ENCODE data around the gene RBBP8NL. TPM values are rescaled to one million over a fixed set of nuclear protein-coding genes. Genes with fewer than 3 reads are reported as not detected.

RBBP8NL gene
- total and polyA plus RNA-seq, 2 donors (not counting 3 experiments of a cell fraction or from before 2014, with no cell fraction given), result not detected

- Histone ChIP-seq H3K9me1 (replicated peaks; ENCODE audit: control insufficient read depth, extremely low read depth, insufficient read depth, low read length) (no peaks in the 10 kb centered on the region), H3K4me2 (ENCODE audit: insufficient read depth, low read length) (peak overlapping the region; percentile 48), H3K9ac (replicated peaks; ENCODE audit: extremely low read depth, insufficient read depth, low read length) (peak overlapping the region; percentile 37), H3K27me3 (ENCODE audit: control insufficient read depth in 2 of 2, insufficient read depth in 2 of 2, low read length in 2 of 2) (no peaks in the 10 kb centered on the region), H3K27ac (ENCODE audit: insufficient read depth, low read depth, low read length) (peak overlapping the region; percentile 85), H3K9me3 (replicated peaks; ENCODE audit: control insufficient read depth, insufficient read depth, low read length) (no peaks in the 10 kb centered on the region), H3K36me3 (ENCODE audit: control insufficient read depth in 2 of 2, extremely low read depth in 1 of 2, insufficient read depth in 2 of 2, low read length in 2 of 2) (no peaks in the 10 kb centered on the region), H3K4me3 (replicated peaks in 1 of 3; ENCODE audit: insufficient read depth in 1 of 3, low read depth in 1 of 3, low read length in 3 of 3) (no peak overlapping the region), H3K79me2 (ENCODE audit: control insufficient read depth, insufficient read depth, low read length) (peaks cover 54% of the 10 kb centered on the region), H2AFZ (ENCODE audit: low read depth, low read length) (no peak overlapping the region), H4K20me1 (replicated peaks; ENCODE audit: control insufficient read depth, extremely low read depth, insufficient read depth, low read length) (no peaks in the 10 kb centered on the region), H3K4me1 (ENCODE audit: control insufficient read depth, extremely low read depth, insufficient read depth, low read length) (peaks cover 55% of the 10 kb centered on the region)
- intact Hi-C loops (cut with micrococcal nuclease), result loop anchor here (1.0 kb wide), 2 partner anchors 8 to 63 kb away; partner anchors contain the start of gene ADRM1
- TSS peak; percentile 11 for BruUV-seq (replicated peaks)
- dilution Hi-C loops (cut with MboI; ENCODE audit: extremely low pct_ligation_motif_present, low sequenced_read_pairs), result no loop called here
- FAIRE-seq (no peak), DNase-seq (ENCODE audit: low read depth, low spot score) (no peak)
- ChIA-PET POLR2A (interaction anchor here (0.6 to 1.2 kb wide), 2 partner anchors 10 to 434 kb away, joined by 3 read pairs; no protein-coding TSS in a partner anchor), CTCF (interaction anchor here (1.2 to 9.9 kb wide), 10 partner anchors 9 to 64 kb away, joined by 3 to 179 read pairs (median 6); partner anchors contain the start of genes ADRM1 and RPS21)
- TF ChIP-seq POLR2AphosphoS5 (IDR thresholded peaks at IDR 0.05; ENCODE audit: insufficient read depth, low read depth, low read length) (no peak), POLR2A (IDR thresholded peaks at IDR 0.05; ENCODE audit: low read depth, low read length) (no peak), FOS (IDR thresholded peaks at IDR 0.05; ENCODE audit: borderline replicate concordance, insufficient read depth, low read length) (no peak)
Measured at GRCh38 chr20:62364911-62365736, 62.2 kb downstream of the RBBP8NL start.

GRCh38 chr20:62363920-62364851 lies 63.2 kb downstream of the RBBP8NL start:
- Histone ChIP-seq H3K9ac (replicated peaks; ENCODE audit: extremely low read depth, insufficient read depth, low read length) (peak overlapping the region; percentile 40), H3K4me1 (ENCODE audit: control insufficient read depth, extremely low read depth, insufficient read depth, low read length) (peaks cover 56% of the 10 kb centered on the region), H3K36me3 (ENCODE audit: control insufficient read depth in 2 of 2, extremely low read depth in 1 of 2, insufficient read depth in 2 of 2, low read length in 2 of 2) (no peaks in the 10 kb centered on the region), H3K27ac (ENCODE audit: insufficient read depth, low read depth, low read length) (peak overlapping the region; percentile 85), H3K4me2 (ENCODE audit: insufficient read depth, low read length) (peak overlapping the region; percentile 48), H3K79me2 (ENCODE audit: control insufficient read depth, insufficient read depth, low read length) (peaks cover 55% of the 10 kb centered on the region), H2AFZ (ENCODE audit: low read depth, low read length) (no peak overlapping the region), H4K20me1 (replicated peaks; ENCODE audit: control insufficient read depth, extremely low read depth, insufficient read depth, low read length) (no peaks in the 10 kb centered on the region), H3K27me3 (ENCODE audit: control insufficient read depth in 2 of 2, insufficient read depth in 2 of 2, low read length in 2 of 2) (no peaks in the 10 kb centered on the region), H3K9me3 (replicated peaks; ENCODE audit: control insufficient read depth, insufficient read depth, low read length) (no peaks in the 10 kb centered on the region), H3K9me1 (replicated peaks; ENCODE audit: control insufficient read depth, extremely low read depth, insufficient read depth, low read length) (no peaks in the 10 kb centered on the region), H3K4me3 (replicated peaks in 1 of 3; ENCODE audit: insufficient read depth in 1 of 3, low read depth in 1 of 3, low read length in 3 of 3) (peak overlapping the region in 1 of 3 experiments; percentile 4)
- ChIA-PET CTCF (interaction anchor here (0.9 to 9.9 kb wide), 8 partner anchors 8 to 61 kb away, joined by 3 to 179 read pairs (median 6); partner anchors contain the start of gene ADRM1), POLR2A (interaction anchor here (0.6 to 1.2 kb wide), 2 partner anchors 11 to 435 kb away, joined by 3 read pairs; no protein-coding TSS in a partner anchor)
- peak; percentile 83 for TF ChIP-seq JUN (IDR thresholded peaks at IDR 0.05; ENCODE audit: borderline replicate concordance, insufficient read depth, insufficient read length, low read depth)
- peak; percentile 75 for TF ChIP-seq FOS (IDR thresholded peaks at IDR 0.05; ENCODE audit: borderline replicate concordance, insufficient read depth, low read length)
- TF ChIP-seq POLR2A (IDR thresholded peaks at IDR 0.05; ENCODE audit: low read depth, low read length), result no peak
- no peak for TF ChIP-seq CTCF (IDR thresholded peaks at IDR 0.05; ENCODE audit: extremely low read depth in 1 of 2, insufficient read depth in 1 of 2, low read depth in 1 of 2, low read length in 2 of 2)
- no peak for TF ChIP-seq MAX (IDR thresholded peaks at IDR 0.05; ENCODE audit: insufficient read depth, insufficient read length)
- no peak for TF ChIP-seq MYC (IDR thresholded peaks at IDR 0.05; ENCODE audit: low read depth, low read length)
- TF ChIP-seq GATA2 (IDR thresholded peaks at IDR 0.05; ENCODE audit: insufficient read depth, insufficient read length, low read depth, low read length), result peak; percentile 76
- TF ChIP-seq POLR2AphosphoS5 (IDR thresholded peaks at IDR 0.05; ENCODE audit: insufficient read depth, low read depth, low read length), result peak; percentile 81
- BruUV-seq (replicated peaks), result no TSS peak
- peak; percentile 88 for DNase-seq (ENCODE audit: low read depth, low spot score)
- dilution Hi-C loops (cut with MboI; ENCODE audit: extremely low pct_ligation_motif_present, low sequenced_read_pairs), result no loop called here
- peak; percentile 94 for FAIRE-seq
- intact Hi-C loops (cut with micrococcal nuclease), result loop anchor here (1.0 kb wide), 1 partner anchor 62 kb away; the partner anchor contains the start of gene ADRM1
